SK-N-SH (cell line): ENCODE results near the gene PDGFRB. TPM values are rescaled to one million over a fixed set of nuclear protein-coding genes. Genes with fewer than 3 reads are reported as not detected.

Source experiments
- CTCF ChIA-PET: fragments of 300-600, 350-600 bp; formaldehyde crosslinking; extraction: SDS; loops from one replicate; lab custom pipeline; 2021; lab: Yijun Ruan, JAX
- POLR2A ChIA-PET: fragments of 350-600 bp; sonication (Branson Sonifier 250); formaldehyde crosslinking; extraction: SDS; loops from one replicate; lab custom pipeline; 2020; ENCODE audit warnings: antibody characterized with exemption, inconsistent platforms; lab: Yijun Ruan, JAX
- DNase-seq: peaks from one replicate; pipeline ENCODE4 v3.0.0; 2012
- H2AFZ ChIP-seq: fragments of 200-600 bp; sonication (generic); 2 replicates; pipeline ENCODE4 v1.8.1; 2016; ENCODE audit warnings: antibody characterized with exemption, mild to moderate bottlenecking, low read depth
- H3F3A ChIP-seq: fragments of 200-600 bp; sonication (generic); replicated peaks from 2 replicates; pipeline ENCODE3; 2016; ENCODE audit warnings: antibody characterized with exemption, mild to moderate bottlenecking; ENCODE audit not compliant: insufficient read depth
- H3K27ac ChIP-seq, 2 experiments: fragments of 200-500 bp in 1 of 2; fragments of 200-600 bp in 1 of 2; sonication (Bioruptor generic) in 1 of 2; sonication (generic), shearing (Covaris generic) in 1 of 2; 2 replicates each; pipeline versions ENCODE4 v1.5.1 to v1.6.1; 2014 to 2016; ENCODE audit warnings: low read depth in 2 of 2, inconsistent platforms in 1 of 2, low read length in 1 of 2, mild to moderate bottlenecking in 1 of 2, mixed read lengths in 1 of 2
- H3K27me3 ChIP-seq: fragments of 200-600 bp; sonication (generic), shearing (Covaris generic); 2 replicates; pipeline ENCODE4 v1.6.1; 2016; ENCODE audit warnings: mixed run types; ENCODE audit not compliant: insufficient read depth
- H3K36me3 ChIP-seq, 2 experiments: fragments of 200-500 bp in 1 of 2; fragments of 200-600 bp in 1 of 2; sonication (Bioruptor generic) in 1 of 2; sonication (generic) in 1 of 2; replicated peaks in 1 of 2; 2 replicates each; pipeline versions ENCODE3 to v1.5.1; 2014 to 2016; ENCODE audit warnings: low read length in 1 of 2, mild to moderate bottlenecking in 1 of 2; ENCODE audit not compliant: insufficient read depth in 2 of 2, control insufficient read depth in 1 of 2
- H3K4me1 ChIP-seq, 2 experiments: fragments of 200-500 bp in 1 of 2; fragments of 200-600 bp in 1 of 2; sonication (Bioruptor generic) in 1 of 2; sonication (generic), shearing (Covaris generic) in 1 of 2; 2 replicates each; pipeline versions ENCODE4 v1.5.1 to v1.6.1; 2014 to 2016; ENCODE audit warnings: low read depth in 1 of 2, low read length in 1 of 2, mixed run types in 1 of 2; ENCODE audit not compliant: insufficient read depth in 2 of 2, control insufficient read depth in 1 of 2
- H3K4me2 ChIP-seq: fragments of 200-600 bp; sonication (generic), shearing (Covaris generic); 2 replicates; pipeline ENCODE4 v1.6.1; 2017; ENCODE audit warnings: mixed run types
- H3K4me3 ChIP-seq, 2 experiments: fragments of 200-500 bp in 1 of 2; fragments of 200-600 bp in 1 of 2; sonication (Bioruptor generic) in 1 of 2; sonication (generic), shearing (Covaris generic) in 1 of 2; 2 replicates each; pipeline versions ENCODE4 v1.5.1 to v1.8.1; 2014 to 2016; ENCODE audit warnings: low read depth in 2 of 2, inconsistent platforms in 1 of 2, low read length in 1 of 2, mild to moderate bottlenecking in 1 of 2, mixed read lengths in 1 of 2, moderate library complexity in 1 of 2
- H3K79me2 ChIP-seq: fragments of 200-600 bp; sonication (generic); 2 replicates; pipeline ENCODE4 v1.8.1; 2017; ENCODE audit warnings: mild to moderate bottlenecking; ENCODE audit not compliant: insufficient read depth
- H3K9ac ChIP-seq: fragments of 200-600 bp; sonication (generic); 2 replicates; pipeline ENCODE4 v1.6.1; 2017; ENCODE audit warnings: mixed run types
- H3K9me2 ChIP-seq: fragments of 200-600 bp; sonication (generic); 2 replicates; pipeline ENCODE4 v1.6.1; 2017; ENCODE audit warnings: mixed run types
- H3K9me3 ChIP-seq: fragments of 200-600 bp; sonication (generic); 2 replicates; pipeline ENCODE4 v1.6.1; 2017; ENCODE audit warnings: mixed run types, mild to moderate bottlenecking, moderate library complexity
- H4K20me1 ChIP-seq: fragments of 200-600 bp; sonication (generic); 2 replicates; pipeline ENCODE4 v1.6.1; 2017; ENCODE audit warnings: mild to moderate bottlenecking, mixed run types; ENCODE audit not compliant: insufficient read depth
- CHD2 ChIP-seq: fragments of 150-350 bp; IDR thresholded peaks from 2 replicates; pipeline ENCODE4 v1.6.1; 2018; ENCODE audit warnings: low read length; ENCODE audit not compliant: partially characterized antibody
- CTCF ChIP-seq: fragments of 200-600 bp; sonication (generic); IDR thresholded peaks from 2 replicates; pipeline ENCODE4 v1.6.1; 2017; ENCODE audit warnings: antibody characterized with exemption, mild to moderate bottlenecking, moderate library complexity
- FOSL2 ChIP-seq: IDR thresholded peaks from 2 replicates; pipeline ENCODE4 v1.4.0; 2012; ENCODE audit warnings: low read depth, mild to moderate bottlenecking, moderate library complexity, borderline replicate concordance
- IRF3 ChIP-seq: fragments of 150-350 bp; IDR thresholded peaks from 2 replicates; pipeline ENCODE4 v1.6.1; 2016; ENCODE audit warnings: mild to moderate bottlenecking, low read depth, low read length
- JUND ChIP-seq: IDR thresholded peaks from 2 replicates; pipeline ENCODE4 v1.4.0; 2012
- NFIC ChIP-seq: IDR thresholded peaks from 2 replicates; pipeline ENCODE4 v1.4.0; 2012; ENCODE audit warnings: borderline replicate concordance
- POLR2AphosphoS5 ChIP-seq: IDR thresholded peaks from 2 replicates; pipeline ENCODE4 v1.6.1; 2012; ENCODE audit warnings: low read depth, low read length
- RAD21 ChIP-seq: IDR thresholded peaks from 2 replicates; pipeline ENCODE4 v1.6.1; 2012; ENCODE audit warnings: mild to moderate bottlenecking, low read length
- RFX5 ChIP-seq: IDR thresholded peaks from 2 replicates; pipeline ENCODE4 v1.6.1; 2012; ENCODE audit warnings: mild to moderate bottlenecking, improper control_type of control experiment, low read length
- SMC3 ChIP-seq: IDR thresholded peaks from 2 replicates; pipeline ENCODE4 v1.6.1; 2012; ENCODE audit warnings: low read depth, low read length, improper control_type of control experiment
- USF1 ChIP-seq: IDR thresholded peaks from 2 replicates; pipeline ENCODE4 v1.4.0; 2012; ENCODE audit warnings: low read depth, borderline replicate concordance
- YY1 ChIP-seq: IDR thresholded peaks from 2 replicates; pipeline ENCODE4 v1.4.0; 2012; ENCODE audit warnings: low read depth, mild to moderate bottlenecking
- WGBS: methylation state at CpG from one replicate; pipeline ENCODE4 v1.1.6; 2017; ENCODE audit warnings: low lambda C conversion rate; 5-methylcytosine and 5-hydroxymethylcytosine counted together
- polyA plus RNA-seq, 3 experiments: library from polyadenylated mRNA; depleted of rRNA; stranded (reverse); fragments of >200 nt; gene quantifications; 2 replicates each; pipeline ENCODE4 v1.2.3, GENCODE V29; 2012
- TF ChIP-seq, protein P1 (sequence below): IDR thresholded peaks from 2 replicates; pipeline ENCODE4 v1.4.0; 2012; ENCODE audit warnings: low read depth, borderline replicate concordance
- TF ChIP-seq, protein P2 (sequence below): IDR thresholded peaks from 2 replicates; pipeline ENCODE4; 2012

PDGFRB gene
- polyA plus RNA-seq, 1 of the 3 experiments (the other 2 are of a cell fraction), result 32.1 TPM

GRCh38 chr5:150161242-150162141, 5.8 kb upstream of the PDGFRB start:
- H3K27ac ChIP-seq, result peak overlapping the region in 1 of 2 experiments; percentile 96; a peak in 2 of 4 replicates
- POLR2A ChIA-PET, result no interaction called here

GRCh38 chr5:150160448-150161081, 4.9 kb upstream of the PDGFRB start:
- Histone ChIP-seq H3K9me3 (no peaks in the 10 kb centered on the region), H3K9ac (no peak overlapping the region), H3K79me2 (no peaks in the 10 kb centered on the region), H4K20me1 (no peaks in the 10 kb centered on the region), H3F3A (peaks cover 19% of the 10 kb centered on the region), H2AFZ (no peak overlapping the region; the same call in 1 of the 2 replicates), H3K27ac (peak overlapping the region; percentile 94 to 96; a peak in 3 of 4 replicates), H3K36me3 (no peaks in the 10 kb centered on the region), H3K27me3 (no peaks in the 10 kb centered on the region), H3K9me2 (no peaks in the 10 kb centered on the region), H3K4me2 (no peak overlapping the region), H3K4me3 (no peak overlapping the region), H3K4me1 (peaks cover 31 to 63% of the 10 kb centered on the region in 2 experiments)
- no peak for DNase-seq
- CTCF ChIA-PET, result interaction anchor here (0.7 to 0.9 kb wide), 5 partner anchors 15 to 59 kb away, joined by 3 to 5 read pairs (median 3); no protein-coding TSS in a partner anchor
- POLR2A ChIA-PET, result no interaction called here
- 69% methylated on average over 4 of the region's 5 CpGs for WGBS
- no peak for TF ChIP-seq NFIC
- TF ChIP-seq SMC3, result no peak
- no peak for TF ChIP-seq JUND
- no peak for TF ChIP-seq POLR2AphosphoS5
- no peak for TF ChIP-seq RFX5
- TF ChIP-seq USF1, result no peak
- TF ChIP-seq YY1, result no peak
- no peak for TF ChIP-seq IRF3
- TF ChIP-seq, protein P1, sequence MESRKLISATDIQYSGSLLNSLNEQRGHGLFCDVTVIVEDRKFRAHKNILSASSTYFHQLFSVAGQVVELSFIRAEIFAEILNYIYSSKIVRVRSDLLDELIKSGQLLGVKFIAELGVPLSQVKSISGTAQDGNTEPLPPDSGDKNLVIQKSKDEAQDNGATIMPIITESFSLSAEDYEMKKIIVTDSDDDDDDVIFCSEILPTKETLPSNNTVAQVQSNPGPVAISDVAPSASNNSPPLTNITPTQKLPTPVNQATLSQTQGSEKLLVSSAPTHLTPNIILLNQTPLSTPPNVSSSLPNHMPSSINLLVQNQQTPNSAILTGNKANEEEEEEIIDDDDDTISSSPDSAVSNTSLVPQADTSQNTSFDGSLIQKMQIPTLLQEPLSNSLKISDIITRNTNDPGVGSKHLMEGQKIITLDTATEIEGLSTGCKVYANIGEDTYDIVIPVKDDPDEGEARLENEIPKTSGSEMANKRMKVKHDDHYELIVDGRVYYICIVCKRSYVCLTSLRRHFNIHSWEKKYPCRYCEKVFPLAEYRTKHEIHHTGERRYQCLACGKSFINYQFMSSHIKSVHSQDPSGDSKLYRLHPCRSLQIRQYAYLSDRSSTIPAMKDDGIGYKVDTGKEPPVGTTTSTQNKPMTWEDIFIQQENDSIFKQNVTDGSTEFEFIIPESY, result no peak

More at GRCh38 chr5:150161242-150162141, 5.8 kb upstream of the PDGFRB start:
- TF ChIP-seq RAD21 (peak; percentile 80), CTCF (peak; percentile 94), FOSL2 (no peak), SMC3 (peak; percentile 85), CHD2 (no peak)
- TF ChIP-seq, protein P2, sequence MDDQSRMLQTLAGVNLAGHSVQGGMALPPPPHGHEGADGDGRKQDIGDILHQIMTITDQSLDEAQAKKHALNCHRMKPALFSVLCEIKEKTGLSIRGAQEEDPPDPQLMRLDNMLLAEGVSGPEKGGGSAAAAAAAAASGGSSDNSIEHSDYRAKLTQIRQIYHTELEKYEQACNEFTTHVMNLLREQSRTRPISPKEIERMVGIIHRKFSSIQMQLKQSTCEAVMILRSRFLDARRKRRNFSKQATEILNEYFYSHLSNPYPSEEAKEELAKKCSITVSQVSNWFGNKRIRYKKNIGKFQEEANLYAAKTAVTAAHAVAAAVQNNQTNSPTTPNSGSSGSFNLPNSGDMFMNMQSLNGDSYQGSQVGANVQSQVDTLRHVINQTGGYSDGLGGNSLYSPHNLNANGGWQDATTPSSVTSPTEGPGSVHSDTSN, result no peak
- H3K9me3 ChIP-seq, result no peaks in the 10 kb centered on the region
- peak; percentile 89 for DNase-seq
- H3F3A ChIP-seq, result peaks cover 13% of the 10 kb centered on the region
- no peaks in the 10 kb centered on the region for H3K79me2 ChIP-seq
- no peak overlapping the region for H3K9ac ChIP-seq
- 51% methylated on average over 14 of the region's 14 CpGs for WGBS
- no peak overlapping the region; the same call in 1 of the 2 replicates for H2AFZ ChIP-seq
- no peak overlapping the region for H3K4me3 ChIP-seq
- no peak overlapping the region for H3K4me2 ChIP-seq
- peaks cover 26 to 56% of the 10 kb centered on the region in 2 experiments for H3K4me1 ChIP-seq
- H3K9me2 ChIP-seq, result no peaks in the 10 kb centered on the region
- CTCF ChIA-PET, result interaction anchor here (0.6 to 1.9 kb wide), 22 partner anchors 8 to 189 kb away, joined by 3 to 17 read pairs (median 4); no protein-coding TSS in a partner anchor
- no peaks in the 10 kb centered on the region for H4K20me1 ChIP-seq
- H3K36me3 ChIP-seq, result no peaks in the 10 kb centered on the region
- no peaks in the 10 kb centered on the region for H3K27me3 ChIP-seq
